Stimulated activated CD8-positive, alpha-beta memory T cell treated with anti-CD3 and anti-CD28 coated beads, Interleukin-7, amount 100 ng/mL, for 1 hour (primary cell): Measurements from ENCODE around the gene EFHB.
"Not testable (repeated sequence)": the region's sequence is repeated elsewhere in the genome, so short reads cannot be mapped to it uniquely, and the experiment has no call there.

Experiments
- DNase-seq, 2 donors: peaks; one replicate each; pipeline ENCODE4 v3.0.0-alpha.2; 2020; ENCODE audit warnings: low read depth in 2 of 2

The EFHB gene, protein sequence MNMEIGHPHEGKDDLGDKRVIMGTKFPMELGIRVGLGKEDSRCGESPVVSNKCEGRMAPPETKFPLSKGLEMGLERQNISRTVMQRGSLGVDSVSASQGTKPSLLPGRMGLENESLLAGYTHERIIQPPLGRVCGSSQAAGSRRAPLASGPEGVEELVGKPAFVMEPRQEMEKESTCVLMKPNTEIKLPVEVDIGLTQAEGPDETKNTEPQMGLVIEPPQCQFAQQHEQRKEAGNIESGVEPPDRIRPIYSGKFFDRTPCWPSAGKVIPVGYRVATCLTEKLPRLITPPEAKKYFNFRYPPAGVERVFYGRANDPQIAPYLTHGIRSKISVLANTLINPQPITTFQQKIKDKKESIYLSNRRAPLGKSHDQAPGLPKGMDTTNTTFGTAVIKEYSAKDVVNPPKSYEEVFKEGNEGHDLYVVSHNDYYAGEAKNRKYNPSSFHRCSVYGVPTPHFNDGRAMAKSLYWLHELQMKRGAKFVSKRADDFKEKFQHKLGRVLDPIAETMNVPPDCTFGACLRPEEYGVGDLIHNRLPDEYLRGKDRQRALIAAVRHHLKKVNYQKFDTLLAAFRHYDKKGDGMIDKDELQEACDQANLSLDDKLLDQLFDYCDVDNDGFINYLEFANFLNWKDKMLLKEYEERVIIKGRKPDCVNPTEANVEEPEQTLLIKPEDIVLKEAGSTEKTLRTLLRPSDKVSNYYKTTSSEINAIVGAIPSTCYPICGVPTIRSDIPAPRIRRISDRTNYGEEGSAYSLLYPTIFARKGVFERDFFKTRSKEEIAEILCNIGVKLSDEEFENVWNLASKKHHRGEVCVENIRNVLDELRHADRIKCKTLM

DNA sequence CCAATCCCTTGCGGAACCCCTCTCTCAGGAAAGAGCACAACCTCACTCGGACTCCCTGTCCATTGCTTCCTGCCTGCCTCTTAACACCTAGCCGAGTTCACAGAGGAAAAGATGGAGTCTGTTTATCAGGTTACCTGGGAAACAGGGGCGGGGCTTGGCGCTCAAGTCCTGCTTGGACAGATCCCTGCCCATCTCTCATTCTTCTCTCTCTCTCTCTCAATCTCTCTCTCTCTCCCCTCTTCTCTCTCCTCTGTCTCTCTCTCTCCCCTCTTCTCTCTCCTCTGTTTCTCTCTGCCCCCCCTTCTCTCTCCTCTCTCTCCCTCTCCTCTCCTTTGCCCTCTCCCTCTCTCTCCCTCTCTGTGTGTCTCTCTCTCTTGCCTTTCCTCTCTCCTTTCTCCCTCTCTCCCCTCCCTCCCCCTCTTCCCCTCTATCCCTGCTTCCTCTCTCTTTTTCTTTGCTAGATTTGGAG, at the start of gene EFHB:
EFHB (minus strand) TSS at position 120 of the 469 bp plus-strand sequence. CDS start 199 bp downstream, outside the sequence.
- no peak for DNase-seq

- no peak for DNase-seq
Observed at GRCh38 chr3:19972054-19972453, 38.0 kb upstream of the EFHB start.

- DNase-seq, result no peak
Observed at GRCh38 chr3:19970327-19970726, 36.3 kb upstream of the EFHB start.

GRCh38 chr3:19967812-19968211, 33.8 kb upstream of the EFHB start:
- no peak for DNase-seq

DNA sequence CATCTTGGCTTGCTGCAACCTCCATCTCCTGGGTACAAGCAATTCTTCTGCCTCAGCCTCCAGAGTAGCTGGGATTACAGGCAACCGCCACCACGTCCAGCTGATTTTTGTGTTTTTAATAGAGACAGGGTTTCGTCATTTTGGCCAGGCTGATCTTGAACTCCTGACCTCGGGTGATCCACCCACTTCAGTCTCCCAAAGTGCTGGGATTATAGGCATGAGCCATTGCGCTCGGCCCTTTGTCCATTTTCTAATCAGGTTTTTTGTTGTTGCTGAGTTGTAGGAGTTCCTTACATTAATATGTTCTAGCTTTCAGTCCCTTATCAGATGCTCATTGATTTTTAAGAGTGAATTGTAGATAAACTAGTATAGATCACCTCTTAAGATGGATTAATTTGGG, 33.2 kb upstream of the EFHB start:
- no peak for DNase-seq

- no peak for DNase-seq
Observed at GRCh38 chr3:19961960-19962359, 27.9 kb upstream of the EFHB start.

GRCh38 chr3:19960696-19961095, 26.7 kb upstream of the EFHB start:
- DNase-seq, result no peak

DNA sequence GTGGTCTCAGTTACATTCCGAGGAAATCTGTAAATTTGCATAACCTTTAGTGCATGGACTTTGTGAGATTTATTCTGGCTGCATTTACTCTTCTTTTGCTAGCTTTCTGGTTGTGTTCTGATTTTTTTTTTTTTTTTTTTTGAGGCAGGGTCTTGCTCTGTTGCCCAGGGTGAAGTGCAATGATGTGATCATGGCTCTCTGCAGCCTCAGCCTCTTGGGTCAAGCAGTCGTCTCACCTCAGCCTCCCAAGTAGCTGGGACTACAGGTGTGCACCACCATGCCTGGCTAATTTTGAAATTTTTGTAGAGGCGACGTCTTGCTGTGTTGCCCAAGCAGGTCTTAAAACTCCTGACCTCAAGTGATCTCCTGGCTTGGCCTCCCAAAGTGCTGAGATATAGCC, 25.5 kb upstream of the EFHB start:
- no peak for DNase-seq

GRCh38 chr3:19957354-19957753, 23.3 kb upstream of the EFHB start:
- DNase-seq, result not testable (repeated sequence)

DNA sequence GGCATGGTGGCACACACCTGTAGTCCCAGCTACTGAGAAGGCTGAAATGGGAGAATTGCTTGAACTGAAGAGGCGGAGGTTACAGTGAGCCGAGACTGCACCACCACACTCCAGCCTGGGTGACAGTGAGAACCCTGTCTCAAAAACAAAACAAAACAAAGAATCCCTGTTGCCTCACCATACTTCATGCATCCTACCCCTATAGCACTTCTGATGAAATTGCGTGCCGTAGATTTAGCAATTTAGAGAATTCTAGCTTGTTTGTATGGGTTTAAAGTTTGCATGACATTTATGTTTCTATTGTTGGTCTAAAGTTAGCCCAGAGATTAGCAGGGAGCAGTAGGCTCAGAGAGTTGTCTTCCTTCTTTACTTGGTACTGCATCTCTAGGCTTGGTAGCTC, 20.7 kb upstream of the EFHB start:
- DNase-seq, result no peak

- no peak for DNase-seq
Observed at GRCh38 chr3:19950316-19950715, 16.3 kb upstream of the EFHB start.

DNA sequence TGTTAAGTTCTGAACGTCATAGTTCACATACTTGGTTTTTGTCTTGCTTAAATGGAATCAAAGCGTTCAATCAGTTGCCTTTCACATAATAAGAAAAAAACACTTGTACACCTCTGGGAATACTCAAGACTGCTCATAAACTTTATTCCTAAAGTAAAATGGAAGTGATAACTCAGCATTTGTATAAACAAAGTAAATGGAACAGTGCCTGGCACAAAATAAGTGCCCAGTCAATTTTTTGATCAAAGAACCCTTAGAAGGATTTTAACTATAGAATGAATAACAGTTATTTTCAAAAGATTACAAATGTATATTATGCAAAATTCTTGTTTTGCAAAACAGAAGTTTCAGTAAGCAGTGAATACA, 14.2 kb upstream of the EFHB start:
- no peak for DNase-seq

GRCh38 chr3:19947549-19948225, 13.7 kb upstream of the EFHB start:
- DNase-seq, result peak in 1 of 2 donors; percentile 13

DNA sequence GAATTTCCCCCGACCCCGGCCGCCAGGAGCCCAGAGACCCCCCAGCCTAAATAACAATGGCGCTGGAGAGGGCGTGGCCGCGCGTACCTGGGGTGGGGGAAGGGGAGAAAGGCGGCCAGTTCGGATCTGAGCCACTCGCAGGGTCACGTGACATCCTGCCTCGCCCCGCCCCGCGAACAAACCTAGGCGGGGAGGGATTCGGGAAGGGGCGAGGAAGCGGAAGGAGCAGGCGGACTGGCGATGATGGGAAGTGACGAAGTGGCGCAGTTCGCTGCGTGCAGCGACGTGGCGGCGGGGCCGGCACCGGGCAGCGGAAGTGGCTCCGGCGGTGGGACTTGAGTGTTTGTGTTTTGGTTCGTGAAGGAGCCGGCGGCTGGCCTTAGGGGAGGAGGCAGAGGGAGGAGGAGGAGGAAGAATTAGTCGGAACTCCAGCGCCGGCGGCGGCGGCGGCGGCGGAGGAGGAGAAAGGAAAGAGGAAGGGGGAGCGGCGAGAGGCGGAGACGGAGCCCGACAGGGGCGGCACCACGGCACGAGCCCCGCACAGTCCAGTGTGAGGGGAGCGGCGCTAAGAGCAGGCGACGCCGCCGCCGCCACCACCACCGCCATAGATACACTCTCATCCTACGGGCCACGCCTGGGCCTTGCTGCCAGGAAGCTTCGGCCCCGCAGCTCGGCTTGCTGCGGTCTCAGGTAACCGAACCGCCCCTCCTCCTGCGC, 13.0 kb upstream of the EFHB start, which contains the start of gene RAB5A:
RAB5A (plus strand) TSS at position 266 of the 717 bp plus-strand sequence. CDS start 3,802 bp downstream, outside the sequence.
- DNase-seq, result peak; percentile 90 to 93

GRCh38 chr3:19945969-19946831, 12.2 kb upstream of the EFHB start:
- DNase-seq, result no peak

DNA sequence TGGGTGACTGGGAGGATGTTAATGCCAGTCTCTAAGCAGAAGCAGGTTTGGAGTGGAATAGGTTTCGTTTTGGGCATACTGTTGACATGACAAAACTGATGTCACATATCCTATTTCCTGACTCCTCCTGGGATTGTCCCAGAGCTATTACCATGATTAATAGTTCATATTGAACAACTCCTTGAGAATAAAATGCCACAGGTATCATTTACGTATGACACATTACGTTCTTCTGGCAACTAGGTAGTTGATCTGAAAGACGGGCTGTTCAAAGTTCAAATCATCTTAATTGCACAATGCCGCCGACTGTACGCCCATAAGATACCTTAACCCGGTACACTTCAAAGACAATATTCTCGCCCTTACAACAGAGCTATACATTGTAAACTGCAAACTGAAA, 11.5 kb upstream of the EFHB start:
- DNase-seq, result no peak

- no peak for DNase-seq
Observed at GRCh38 chr3:19940643-19941042, 6.6 kb upstream of the EFHB start.

DNA sequence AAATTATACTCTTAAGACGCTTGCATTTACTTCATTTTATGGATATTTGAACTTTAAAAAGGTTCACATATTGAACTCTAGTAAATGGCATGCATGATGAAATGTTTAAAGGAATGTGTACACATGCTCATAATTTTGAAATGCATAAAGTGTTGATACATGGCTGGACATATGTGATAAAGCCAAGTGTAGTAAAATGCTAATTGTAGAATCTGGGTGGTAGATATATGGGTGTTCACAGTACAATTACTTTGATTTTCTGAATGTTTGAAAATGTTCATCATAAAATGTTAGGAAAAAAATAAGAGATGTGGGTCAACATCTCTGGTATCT, 4.2 kb upstream of the EFHB start:
- no peak for DNase-seq

GRCh38 chr3:19937459-19938294, 3.7 kb upstream of the EFHB start:
- no peak for DNase-seq

- no peak for DNase-seq
Observed at GRCh38 chr3:19932422-19932821, 1.6 kb downstream of the EFHB start.
